GM19468 (cell line): ENCODE measurements around the gene PPCDC.
A peak's percentile ranks its signal among the peaks of the same experiment; 100 is the strongest.

Source experiments
- ATAC-seq: cut with Tn5 transposase; IDR thresholded peaks from one replicate; pipeline ENCODE4 v1.9.1; 2021; ENCODE audit warnings: mild to moderate bottlenecking, moderate library complexity, moderate number of reproducible peaks; ENCODE audit not compliant: unreplicated experiment; ENCODE audit errors: extremely low read depth

The PPCDC gene

DNA sequence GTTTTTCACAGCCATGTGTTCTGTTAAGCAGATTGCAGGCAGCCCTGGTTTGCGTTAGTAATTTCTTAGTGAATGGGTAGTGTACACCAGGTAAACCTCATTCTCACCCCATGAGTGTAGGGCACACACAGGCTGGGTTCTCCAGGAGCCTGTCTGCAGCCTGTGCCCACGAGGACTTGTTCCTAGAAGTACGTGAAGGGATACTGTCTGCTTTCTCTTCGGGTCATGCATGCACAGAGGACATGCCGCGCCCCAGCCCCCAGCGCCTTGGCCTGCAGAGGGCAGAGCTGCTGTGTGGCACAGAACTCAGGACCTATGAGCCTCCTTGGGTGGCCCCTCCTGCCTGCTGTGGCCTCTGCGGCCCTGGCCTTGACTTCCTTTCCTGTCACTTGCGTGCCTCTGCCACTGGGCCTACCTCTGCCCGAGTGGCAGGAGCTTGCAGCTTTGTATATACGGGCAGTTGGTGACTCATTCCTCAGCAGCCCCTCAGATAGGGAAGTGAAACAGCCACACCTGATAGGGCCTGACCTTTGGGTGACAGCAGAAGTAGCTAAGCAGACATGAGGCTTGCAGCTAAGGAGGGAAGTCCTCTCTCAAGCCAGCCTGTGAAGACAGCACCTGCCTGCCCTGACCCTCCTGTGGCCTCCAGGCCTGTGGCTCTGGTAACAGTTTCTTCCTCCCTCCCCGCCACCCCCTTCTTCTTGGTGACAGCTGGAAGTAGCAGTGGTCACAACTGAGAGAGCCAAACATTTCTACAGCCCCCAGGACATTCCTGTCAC, 19.5 kb downstream of the PPCDC start:
- ATAC-seq = peak; percentile 60

GRCh38 chr15:75043509-75044257, 20.3 kb downstream of the PPCDC start:
- peak; percentile 3 for ATAC-seq

- ATAC-seq = no peak
Observed at GRCh38 chr15:75044258-75044878, 21.0 kb downstream of the PPCDC start.

- ATAC-seq = no peak
Observed at GRCh38 chr15:75045332-75046015, 22.1 kb downstream of the PPCDC start.

DNA sequence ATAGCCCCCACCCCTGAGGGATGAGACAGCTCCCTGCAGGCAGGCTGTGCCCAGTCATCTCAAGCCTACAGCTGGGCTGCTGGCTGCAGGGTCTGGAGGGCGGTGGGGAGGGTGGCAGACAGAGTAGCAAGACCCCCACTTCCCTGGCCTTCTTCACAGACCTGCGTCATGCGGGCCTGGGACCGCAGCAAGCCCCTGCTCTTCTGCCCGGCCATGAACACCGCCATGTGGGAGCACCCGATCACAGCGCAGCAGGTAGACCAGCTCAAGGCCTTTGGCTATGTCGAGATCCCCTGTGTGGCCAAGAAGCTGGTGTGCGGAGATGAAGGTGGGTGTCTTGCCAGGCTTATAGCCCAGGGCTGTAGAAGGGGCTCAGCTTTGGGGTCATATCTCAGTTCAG, 25.0 kb downstream of the PPCDC start:
- ATAC-seq = no peak

DNA sequence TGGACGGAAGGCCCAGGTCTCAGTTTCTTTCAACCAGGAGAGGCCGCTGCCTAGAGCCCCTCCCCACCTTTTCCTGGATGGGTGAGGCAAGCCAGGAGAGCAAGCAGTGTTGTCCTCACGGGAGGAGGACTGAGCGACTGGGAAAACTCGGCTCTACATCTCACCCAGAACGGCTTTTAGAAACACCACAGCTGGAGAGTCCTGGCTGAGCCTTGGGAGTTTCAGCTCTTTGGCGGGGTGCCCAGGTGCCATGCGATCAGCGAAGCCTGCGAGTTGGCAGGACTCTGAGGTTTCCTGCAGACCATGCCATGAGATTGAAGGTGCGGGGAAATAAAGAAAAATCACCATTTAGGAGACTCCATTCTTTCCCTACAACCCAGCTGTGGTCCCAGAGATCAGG, 26.0 kb downstream of the PPCDC start:
- no peak for ATAC-seq

- ATAC-seq = no peak
Observed at GRCh38 chr15:75050283-75050682, 26.9 kb downstream of the PPCDC start.

DNA sequence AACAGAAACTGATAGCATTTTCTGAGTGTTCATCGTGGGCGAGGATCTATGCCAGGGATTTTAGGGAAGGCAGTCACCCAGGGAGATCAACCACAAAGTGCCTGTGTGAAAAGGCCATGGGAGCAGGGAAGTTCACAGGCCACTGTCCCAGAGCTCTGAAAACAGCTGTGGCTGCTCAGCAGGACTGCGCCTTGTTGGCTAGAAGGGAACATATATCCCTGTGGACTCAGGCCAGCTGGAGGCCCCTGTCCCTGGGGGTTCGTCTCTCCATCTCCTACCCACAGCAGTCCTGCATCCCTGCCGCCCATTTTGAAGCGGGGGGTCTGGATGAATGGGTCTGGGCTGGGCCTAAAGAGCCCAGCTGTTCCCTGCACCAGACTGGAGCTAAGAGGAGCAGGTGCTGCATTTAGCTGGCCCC, 27.8 kb downstream of the PPCDC start:
- ATAC-seq = no peak

DNA sequence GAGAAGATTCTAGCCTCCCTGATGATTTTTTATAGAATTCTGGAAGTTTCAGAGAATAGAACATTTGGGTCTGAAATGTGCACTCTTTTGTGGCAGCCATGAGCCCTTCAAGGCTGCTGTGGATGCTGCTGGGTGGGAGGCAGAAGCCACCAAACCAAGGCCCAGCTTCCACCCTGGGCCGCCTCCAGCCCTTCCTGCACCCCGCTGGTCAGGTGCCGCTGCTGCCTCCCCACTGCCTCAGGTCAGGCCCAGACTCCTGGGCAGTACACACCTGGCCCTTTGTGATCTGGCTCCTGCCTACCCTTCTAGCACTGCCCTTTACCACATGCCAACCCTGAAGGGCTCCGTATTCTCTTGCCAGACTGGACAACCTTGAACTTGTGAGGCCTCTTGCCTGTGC, 28.3 kb downstream of the PPCDC start:
- no peak for ATAC-seq

DNA sequence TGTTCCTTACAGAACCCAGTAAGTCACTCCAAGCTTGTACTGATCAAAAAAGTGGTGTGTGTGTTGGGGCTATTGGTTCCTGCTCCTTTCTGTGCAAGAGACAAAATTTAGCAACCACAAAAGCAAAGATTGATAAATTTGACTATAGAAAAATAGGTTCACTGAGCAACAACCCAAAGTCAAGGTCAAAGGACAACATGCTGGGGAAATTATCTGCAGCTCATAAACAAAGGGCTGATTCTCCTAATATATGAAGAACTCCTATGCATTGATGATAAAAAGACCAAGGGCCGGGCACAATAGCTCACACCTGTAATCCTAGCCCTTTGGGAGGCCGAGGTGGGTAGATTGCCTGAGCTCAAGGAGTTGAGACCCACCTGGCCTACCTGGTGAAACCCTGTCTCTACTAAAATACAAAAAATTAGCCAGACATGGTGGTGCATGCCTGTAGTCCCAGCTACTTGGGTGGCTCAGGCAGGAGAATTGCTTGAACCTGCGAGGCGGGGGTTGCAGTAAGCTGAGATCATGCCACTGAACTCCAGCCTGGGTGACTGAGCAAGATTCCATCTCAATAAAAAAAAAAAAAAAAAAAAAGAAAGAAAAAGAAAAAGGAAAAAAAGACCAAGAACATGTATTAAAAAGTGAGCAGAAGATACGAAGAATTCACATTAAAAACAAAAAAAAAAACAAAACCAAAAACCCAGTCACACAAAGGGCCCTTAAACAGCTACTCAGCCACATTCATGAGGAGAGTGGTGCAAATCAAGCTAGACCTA, 29.8 kb downstream of the PPCDC start:
- ATAC-seq = no peak

DNA sequence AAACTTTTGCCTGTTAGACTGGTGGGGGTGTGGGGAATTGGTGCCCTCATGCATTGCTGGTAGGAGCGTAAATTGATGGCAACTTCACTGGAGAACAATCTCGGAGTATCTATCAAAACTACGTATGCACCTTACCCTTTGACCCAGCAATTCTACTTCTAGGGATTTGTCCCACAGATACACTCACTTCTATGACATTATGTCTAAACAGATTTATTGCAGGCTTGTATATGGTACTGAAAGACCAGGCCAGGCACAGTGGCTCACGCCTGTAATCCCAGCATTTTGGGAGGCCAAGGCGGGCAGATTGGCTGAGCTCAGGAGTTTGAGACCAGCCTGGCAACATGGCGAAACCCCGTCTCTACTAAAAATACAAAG, 30.3 kb downstream of the PPCDC start:
- no peak for ATAC-seq

DNA sequence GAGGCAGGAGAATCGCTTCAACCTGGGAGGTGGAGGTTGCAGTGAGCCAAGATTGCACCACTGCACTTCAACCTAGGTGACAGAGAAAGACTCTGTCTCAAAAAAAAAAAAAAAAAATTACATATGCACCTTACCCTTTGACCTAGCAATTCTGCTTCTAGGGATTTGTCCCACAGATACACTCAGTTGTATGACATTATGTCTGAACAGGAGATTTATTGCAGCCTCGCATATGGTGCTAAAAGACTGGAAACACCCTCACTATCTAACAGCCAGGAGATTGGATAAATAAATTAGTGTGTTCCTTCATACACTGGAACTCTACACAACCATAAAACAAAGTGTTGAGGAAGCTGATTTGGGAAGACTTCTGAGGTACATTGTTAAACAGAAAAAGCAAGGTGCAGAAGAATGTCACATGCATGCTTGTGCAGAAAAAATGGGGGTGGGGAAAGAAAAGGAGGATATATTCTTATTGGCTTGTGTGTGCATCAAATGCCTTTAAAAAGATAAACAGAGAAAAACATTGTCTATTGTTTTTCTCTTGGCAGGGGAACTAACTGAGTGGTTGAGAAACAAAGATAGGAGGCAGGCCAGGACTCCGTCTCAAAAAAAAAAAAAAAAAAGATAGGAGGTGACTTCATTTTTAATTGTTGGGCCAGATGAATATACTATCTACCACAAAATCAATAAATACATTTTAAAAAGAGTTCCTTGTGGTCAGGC, 30.9 kb downstream of the PPCDC start:
- no peak for ATAC-seq

DNA sequence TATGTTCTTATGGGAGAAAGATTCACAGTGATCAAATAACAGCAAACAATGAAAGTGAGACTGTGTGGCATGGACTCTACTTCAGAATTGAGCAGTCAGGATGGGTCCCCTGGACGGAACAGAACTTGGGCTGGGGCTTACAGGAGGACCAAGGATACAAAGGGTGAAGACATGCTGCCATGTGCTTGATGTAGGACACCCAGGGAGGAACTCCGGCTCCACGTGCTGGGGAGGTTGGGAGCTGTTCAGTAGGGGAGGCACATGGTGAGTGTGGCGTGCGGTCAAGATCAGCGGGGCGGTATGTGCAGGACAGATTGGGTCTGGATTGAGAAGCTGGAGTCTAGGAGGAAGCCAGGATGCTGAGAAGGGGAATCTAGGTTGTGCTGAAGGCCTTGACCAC, 32.6 kb downstream of the PPCDC start:
- ATAC-seq = no peak

DNA sequence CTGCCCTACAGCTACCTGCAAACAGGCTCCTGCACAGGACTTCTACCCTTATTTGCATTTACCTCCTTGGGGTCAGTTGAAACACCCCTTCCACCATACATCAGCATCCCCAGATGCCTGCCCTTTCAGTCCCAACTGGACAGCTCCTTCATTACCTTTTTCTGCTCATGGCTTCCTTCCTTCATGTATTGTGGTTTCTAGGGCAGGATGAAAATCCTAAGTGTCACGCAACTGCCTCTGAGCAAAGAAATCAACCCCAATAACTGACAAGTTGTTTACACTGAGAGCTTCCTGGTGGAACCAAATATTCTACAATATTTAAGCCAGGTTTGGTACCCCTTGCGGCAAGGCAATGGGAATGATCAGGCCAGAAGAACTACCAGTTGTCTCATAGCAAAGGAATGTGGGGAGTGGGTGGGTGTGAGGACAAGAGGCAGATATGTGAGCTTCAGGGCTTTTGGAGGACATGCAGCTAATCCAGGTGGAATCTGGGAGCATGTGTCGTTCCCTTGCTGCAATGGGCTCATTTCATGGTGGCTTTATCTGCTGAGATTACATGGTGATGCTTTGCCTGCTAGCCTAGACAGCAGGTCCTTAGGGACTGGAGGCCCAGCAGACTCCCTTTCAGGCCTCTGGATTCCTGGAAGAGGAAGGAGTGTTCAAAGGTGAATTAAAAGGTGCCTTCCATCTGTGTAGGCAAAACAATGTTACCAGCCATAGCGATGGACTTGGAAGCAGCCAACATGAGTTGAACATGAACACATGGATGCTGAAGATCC, 34.9 kb downstream of the PPCDC start:
- no peak for ATAC-seq

- ATAC-seq = no peak
Observed at GRCh38 chr15:75059607-75060006, 36.2 kb downstream of the PPCDC start.

- ATAC-seq = no peak
Observed at GRCh38 chr15:75061272-75061671, 37.9 kb downstream of the PPCDC start.

- ATAC-seq = no peak
Observed at GRCh38 chr15:75062706-75063105, 39.3 kb downstream of the PPCDC start.

GRCh38 chr15:75063338-75063737, 39.9 kb downstream of the PPCDC start:
- no peak for ATAC-seq

DNA sequence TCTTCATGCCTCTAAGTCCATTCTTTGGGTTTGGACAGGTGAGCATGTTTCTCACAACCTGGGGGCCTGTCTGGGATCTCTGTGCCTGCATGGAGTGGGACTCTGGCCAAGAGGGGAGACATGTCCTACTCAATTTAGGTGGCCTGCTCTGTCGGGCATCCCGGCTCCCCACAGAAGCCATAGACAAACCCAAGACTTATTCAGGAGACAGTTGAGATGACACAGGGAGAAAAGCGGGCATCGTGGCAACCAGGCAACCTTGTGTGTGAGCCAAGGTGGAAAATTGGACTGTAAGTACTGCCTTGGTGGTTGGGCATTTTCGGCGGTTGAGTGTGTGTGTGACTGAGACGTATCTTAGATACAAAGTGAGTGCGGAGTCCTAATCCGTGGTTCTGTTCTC, 40.5 kb downstream of the PPCDC start:
- no peak for ATAC-seq
